IMR-90 (cell line): ENCODE data around the gene S100A4. TPM values are rescaled to one million over a fixed set of nuclear protein-coding genes. Genes with fewer than 3 reads are reported as not detected.
"Not testable (repeated sequence)": the region's sequence is repeated elsewhere in the genome, so short reads cannot be mapped to it uniquely, and the experiment has no call there.

Experiments
- ATAC-seq: fragments of 200-7000 bp; cut with Tn5 transposase; 2 replicates; pipeline ENCODE4 v1.9.1; 2020; ENCODE audit warnings: low read depth, mild to moderate bottlenecking, moderate library complexity
- BruUV-seq: library from RNA; stranded (reverse); fragments of 400-500 nt; replicated peaks from 2 replicates; lab custom pipeline; 2021; lab: Mats Ljungman, UMichigan
- CTCF ChIA-PET: fragments of 300-600 bp; formaldehyde crosslinking; extraction: SDS; loops from one replicate; lab custom pipeline; 2021; ENCODE audit warnings: antibody characterized with exemption; lab: Yijun Ruan, JAX
- POLR2A ChIA-PET: fragments of 300-600 bp; sonication (Branson Sonifier 250); formaldehyde crosslinking; loops from one replicate; lab custom pipeline; 2022; ENCODE audit warnings: antibody characterized with exemption; ENCODE audit not compliant: unreplicated experiment; lab: Charles Lee
- DNase-seq: peaks from one replicate; pipeline ENCODE4 v3.0.0; 2013
- H2AFZ ChIP-seq: replicated peaks from 2 replicates; pipeline ENCODE3; 2013; ENCODE audit warnings: low read length, mild to moderate bottlenecking; ENCODE audit not compliant: poor library complexity
- H2AK5ac ChIP-seq: 2 replicates; pipeline ENCODE4 v1.6.1; 2013; ENCODE audit warnings: low read depth, low read length, inconsistent platforms
- H2AK9ac ChIP-seq: replicated peaks from 2 replicates; pipeline ENCODE3; 2013; ENCODE audit warnings: mild to moderate bottlenecking, low read depth, low read length, moderate library complexity; ENCODE audit not compliant: poor library complexity
- H2BK120ac ChIP-seq: 2 replicates; pipeline ENCODE4 v1.6.1; 2013; ENCODE audit warnings: low read depth, low read length, inconsistent platforms
- H2BK15ac ChIP-seq: 3 replicates; pipeline ENCODE4 v1.6.1; 2013; ENCODE audit warnings: low read depth, low read length, inconsistent platforms
- H2BK20ac ChIP-seq: 2 replicates; pipeline ENCODE4 v1.6.1; 2013; ENCODE audit warnings: low read depth, mild to moderate bottlenecking, inconsistent platforms, low read length, moderate library complexity
- H2BK5ac ChIP-seq: 2 replicates; pipeline ENCODE4 v1.6.1; 2013; ENCODE audit warnings: mild to moderate bottlenecking, low read depth, low read length, inconsistent platforms; ENCODE audit not compliant: poor library complexity, severe bottlenecking
- H3K14ac ChIP-seq: replicated peaks from 2 replicates; pipeline ENCODE4 v1.6.1; 2013; ENCODE audit warnings: low read depth, low read length, inconsistent platforms
- H3K18ac ChIP-seq: 2 replicates; pipeline ENCODE4 v1.6.1; 2013; ENCODE audit warnings: low read depth, low read length, control low read depth
- H3K23ac ChIP-seq: 2 replicates; pipeline ENCODE4 v1.6.1; 2013; ENCODE audit warnings: low read depth, low read length, inconsistent platforms
- H3K27ac ChIP-seq: 2 replicates; pipeline ENCODE4 v1.5.1; 2013; ENCODE audit warnings: mild to moderate bottlenecking, control low read depth, low read length; ENCODE audit not compliant: insufficient read depth
- H3K27me3 ChIP-seq: 2 replicates; pipeline ENCODE4 v1.6.1; 2013; ENCODE audit warnings: low read length; ENCODE audit not compliant: control insufficient read depth, insufficient read depth
- H3K36me3 ChIP-seq: 2 replicates; pipeline ENCODE4 v1.6.1; 2013; ENCODE audit warnings: low read length, mixed read lengths; ENCODE audit not compliant: control insufficient read depth, insufficient read depth
- H3K4ac ChIP-seq: 2 replicates; pipeline ENCODE4 v1.6.1; 2013; ENCODE audit warnings: low read depth, low read length, inconsistent platforms
- H3K4me1 ChIP-seq: 2 replicates; pipeline ENCODE4 v1.6.1; 2013; ENCODE audit warnings: low read length, mixed read lengths; ENCODE audit not compliant: control insufficient read depth, insufficient read depth
- H3K4me2 ChIP-seq: 2 replicates; pipeline ENCODE4 v1.6.1; 2013; ENCODE audit warnings: low read depth, mild to moderate bottlenecking, control low read depth, low read length, moderate library complexity
- H3K4me3 ChIP-seq: 2 replicates; pipeline ENCODE4 v1.5.1; 2013; ENCODE audit warnings: low read depth, mild to moderate bottlenecking, control low read depth, low read length, moderate library complexity; ENCODE audit not compliant: insufficient read depth
- H3K56ac ChIP-seq: 2 replicates; pipeline ENCODE4 v1.6.1; 2013; ENCODE audit warnings: low read length, inconsistent platforms; ENCODE audit not compliant: insufficient read depth; ENCODE audit errors: extremely low read depth
- H3K79me1 ChIP-seq, 2 experiments: 2 replicates each; pipeline ENCODE4 v1.6.1; 2013; ENCODE audit warnings: low read length in 2 of 2, inconsistent platforms in 1 of 2, low read depth in 1 of 2
- H3K9ac ChIP-seq: 2 replicates; pipeline ENCODE4 v1.6.1; 2013; ENCODE audit warnings: low read depth, low read length, control low read depth
- H3K9me1 ChIP-seq: 2 replicates; pipeline ENCODE4 v1.6.1; 2013; ENCODE audit warnings: low read length, inconsistent platforms; ENCODE audit not compliant: insufficient read depth
- H3K9me3 ChIP-seq: 2 replicates; pipeline ENCODE4 v1.6.1; 2013; ENCODE audit warnings: low read length; ENCODE audit not compliant: control insufficient read depth, insufficient read depth
- H4K20me1 ChIP-seq: 2 replicates; pipeline ENCODE4 v1.6.1; 2013; ENCODE audit warnings: low read length, inconsistent platforms; ENCODE audit not compliant: insufficient read depth
- H4K5ac ChIP-seq: 2 replicates; pipeline ENCODE4 v1.6.1; 2013; ENCODE audit warnings: mild to moderate bottlenecking, low read depth, low read length, control low read depth
- H4K8ac ChIP-seq, 2 experiments: 2 replicates each; pipeline ENCODE4 v1.6.1; 2013; ENCODE audit warnings: low read depth in 2 of 2, low read length in 2 of 2, control low read depth in 1 of 2, inconsistent platforms in 1 of 2
- H4K91ac ChIP-seq: 2 replicates; pipeline ENCODE4 v1.6.1; 2013; ENCODE audit warnings: low read depth, low read length, inconsistent platforms; ENCODE audit not compliant: insufficient read depth
- BHLHE40 ChIP-seq: fragments of 150-350 bp; IDR thresholded peaks from 2 replicates; pipeline ENCODE4 v1.6.1; 2016; ENCODE audit warnings: mild to moderate bottlenecking, low read depth, low read length
- CEBPB ChIP-seq: IDR thresholded peaks from 2 replicates; pipeline ENCODE4 v1.6.1; 2012; ENCODE audit warnings: low read depth, low read length, improper control_type of control experiment
- ELK1 ChIP-seq: fragments of 150-350 bp; IDR thresholded peaks from 2 replicates; pipeline ENCODE4 v1.6.1; 2016; ENCODE audit warnings: low read depth, mild to moderate bottlenecking, low read length, moderate library complexity, borderline replicate concordance
- FOS ChIP-seq: fragments of 150-350 bp; IDR thresholded peaks from 2 replicates; pipeline ENCODE4 v1.6.1; 2016; ENCODE audit warnings: low read depth, low read length
- NFE2L2 ChIP-seq: fragments of 150-350 bp; IDR thresholded peaks from 2 replicates; pipeline ENCODE4 v1.6.1; 2016; ENCODE audit warnings: low read depth, mild to moderate bottlenecking, low read length
- POLR2A ChIP-seq: IDR thresholded peaks from 2 replicates; pipeline ENCODE4 v1.6.1; 2012; ENCODE audit warnings: mild to moderate bottlenecking, low read depth, low read length
- RFX5 ChIP-seq: IDR thresholded peaks from 2 replicates; pipeline ENCODE4 v1.8.0; 2012; ENCODE audit warnings: low read depth, mild to moderate bottlenecking, low read length, moderate library complexity
- WGBS, 2 experiments: methylation state at CpG; one replicate each; pipeline versions ENCODE4 v1.1.5 to v1.1.7; 2013; ENCODE audit warnings: missing lambda C conversion rate in 2 of 2; ENCODE audit not compliant: insufficient read length in 1 of 2; ENCODE audit errors: extremely low coverage in 2 of 2; 5-methylcytosine and 5-hydroxymethylcytosine counted together
- dilution Hi-C: fragments of 300-500 bp; cut with HindIII; formaldehyde crosslinking; loops from one replicate; pipeline ENCODE4 v1.14.3; 2018; ENCODE audit warnings: low sequenced_read_pairs; ENCODE audit not compliant: unreplicated experiment
- in situ Hi-C: fragments of 300-500 bp; cut with MboI; formaldehyde crosslinking; loops from 3 replicates; pipeline ENCODE4 v1.14.3; 2019; ENCODE audit warnings: low sequenced_read_pairs, inconsistent platforms, mixed read lengths
- intact Hi-C: fragments of 100-400 bp; cut with micrococcal nuclease; formaldehyde crosslinking; loops from 2 replicates; pipeline ENCODE4 v1.10.0; 2022
- polyA plus RNA-seq, 3 experiments: library from polyadenylated mRNA; depleted of rRNA; stranded (reverse); fragments of >200 nt; gene quantifications; 2 replicates each; pipeline ENCODE4 v1.2.3, GENCODE V29; 2012; ENCODE audit warnings: low replicate concordance in 1 of 3
- total RNA-seq: library from RNA; depleted of rRNA; stranded (reverse); fragments of >200 nt; gene quantifications from 2 replicates; pipeline ENCODE4 v1.2.3, GENCODE V29; 2012

S100A4 gene
- total and polyA plus RNA-seq, 2 of the 4 experiments (the other 2 are of a cell fraction): 5.6 to 16.6 TPM

GRCh38 chr1:153588482-153588881 lies 42.9 kb upstream of the S100A4 start:
- intact Hi-C loops (no loop called here), in situ Hi-C loops (no loop called here), dilution Hi-C loops (no loop called here)
- H2AK5ac ChIP-seq: no peak overlapping the region
- WGBS, 2 experiments: no CpG with 5 or more reads among the region's 2 CpGs
- no peaks in the 10 kb centered on the region for H3K79me1 ChIP-seq
- no peak overlapping the region for H3K56ac ChIP-seq
- H3K4me2 ChIP-seq: no peak overlapping the region
- H3K36me3 ChIP-seq: no peaks in the 10 kb centered on the region
- H3K27ac ChIP-seq: no peak overlapping the region
- no peak overlapping the region for H3K9ac ChIP-seq
- no peaks in the 10 kb centered on the region for H3K27me3 ChIP-seq
- no peak overlapping the region for H4K91ac ChIP-seq
- no peaks in the 10 kb centered on the region for H4K20me1 ChIP-seq
- H2BK15ac ChIP-seq: no peak overlapping the region
- no peak overlapping the region for H3K18ac ChIP-seq
- BruUV-seq: no TSS peak
- H4K5ac ChIP-seq: no peak overlapping the region
- no peak overlapping the region for H2BK5ac ChIP-seq
- ATAC-seq (peak; percentile 70), DNase-seq (peak; percentile 47)
- H3K23ac ChIP-seq: no peak overlapping the region
- no peak for TF ChIP-seq FOS
- TF ChIP-seq CEBPB: no peak
- TF ChIP-seq NFE2L2: no peak
- TF ChIP-seq POLR2A: no peak
- TF ChIP-seq BHLHE40: no peak
- no peak for TF ChIP-seq ELK1
- TF ChIP-seq RFX5: no peak
- no peak overlapping the region for H2BK120ac ChIP-seq
- CTCF ChIA-PET: interaction anchor here (0.9 kb wide), 1 partner anchor 11 kb away, joined by 3 read pairs; no protein-coding TSS in a partner anchor
- no peaks in the 10 kb centered on the region for H3K9me1 ChIP-seq
- POLR2A ChIA-PET: interaction anchor here (0.6 kb wide), 1 partner anchor 46 kb away, joined by 3 read pairs; no protein-coding TSS in a partner anchor
- H3K9me3 ChIP-seq: no peaks in the 10 kb centered on the region
- no peak overlapping the region for H2AK9ac ChIP-seq
- no peak overlapping the region for H2BK20ac ChIP-seq
- H3K14ac ChIP-seq: no peak overlapping the region
- H3K4ac ChIP-seq: no peak overlapping the region
- H4K8ac ChIP-seq: no peak overlapping the region
- H3K4me1 ChIP-seq: peaks cover 3% of the 10 kb centered on the region; the same call in 1 of the 2 replicates
- H2AFZ ChIP-seq: no peak overlapping the region
- H3K4me3 ChIP-seq: no peak overlapping the region

GRCh38 chr1:153588033-153588432 lies 42.4 kb upstream of the S100A4 start:
- H3K9ac ChIP-seq, H2BK120ac ChIP-seq, H3K4ac ChIP-seq, DNase-seq, H3K4me2 ChIP-seq, H4K91ac ChIP-seq, in situ Hi-C loops, H3K4me3 ChIP-seq, H3K9me1 ChIP-seq, H3K14ac ChIP-seq, H2BK15ac ChIP-seq, intact Hi-C loops, H2AFZ ChIP-seq, H4K5ac ChIP-seq, H4K8ac ChIP-seq, H3K79me1 ChIP-seq, H3K56ac ChIP-seq, H3K36me3 ChIP-seq, H3K18ac ChIP-seq, H3K9me3 ChIP-seq, H2BK20ac ChIP-seq, H3K27ac ChIP-seq, H3K27me3 ChIP-seq, H4K20me1 ChIP-seq, H2AK9ac ChIP-seq, BruUV-seq, H2BK5ac ChIP-seq, CTCF ChIA-PET, H3K4me1 ChIP-seq, H3K23ac ChIP-seq, H2AK5ac ChIP-seq, dilution Hi-C loops: not testable (repeated sequence)
- ATAC-seq: 0 out of 2 replicates have a peak, but pooled peaks have one; percentile 14
- 91% methylated on average over 6 of the region's 10 CpGs; no CpG with 5 or more reads in 1 of the 2 experiments for WGBS, 2 experiments
- POLR2A ChIA-PET: interaction anchor here (0.6 kb wide), 1 partner anchor 46 kb away, joined by 3 read pairs; no protein-coding TSS in a partner anchor
